OCI-LY7 (cell line): ENCODE data around the gene GSN. TPM values are rescaled to one million over a fixed set of nuclear protein-coding genes. Genes with fewer than 3 reads are reported as not detected.

Experiments
- BruUV-seq: library from RNA; stranded (reverse); fragments of 400-500 nt; replicated peaks from 2 replicates; lab custom pipeline; 2021; lab: Mats Ljungman, UMichigan
- CTCF ChIA-PET: fragments of 300-600 bp; sonication (Branson Sonifier 250); formaldehyde crosslinking; loops from one replicate; lab custom pipeline; 2022; ENCODE audit warnings: antibody characterized with exemption; ENCODE audit not compliant: unreplicated experiment; lab: Charles Lee
- POLR2A ChIA-PET: fragments of 300-600 bp; sonication (Branson Sonifier 250); formaldehyde crosslinking; loops from one replicate; lab custom pipeline; 2022; ENCODE audit warnings: antibody characterized with exemption; lab: Charles Lee
- DNase-seq: peaks from one replicate; pipeline ENCODE4 v3.0.0-alpha.2; 2015; ENCODE audit warnings: low spot score
- H2AFZ ChIP-seq: fragments of 200-600 bp; sonication (generic), shearing (Covaris generic); 2 replicates; pipeline ENCODE4 v1.6.1; 2014; ENCODE audit warnings: mild to moderate bottlenecking, antibody characterized with exemption, low read length, moderate library complexity
- H3K27ac ChIP-seq: fragments of 200-600 bp; sonication (generic); 2 replicates; pipeline ENCODE4 v1.5.1; 2014; ENCODE audit warnings: mixed run types, low read depth, mild to moderate bottlenecking, moderate library complexity, low read length, inconsistent platforms; ENCODE audit not compliant: poor library complexity, severe bottlenecking
- H3K36me3 ChIP-seq: fragments of 200-600 bp; sonication (generic); 2 replicates; pipeline ENCODE4 v1.6.1; 2014; ENCODE audit warnings: mild to moderate bottlenecking, antibody characterized with exemption, low read length, moderate library complexity, mixed read lengths; ENCODE audit not compliant: insufficient read depth
- H3K4me1 ChIP-seq: fragments of 200-600 bp; sonication (generic); 2 replicates; pipeline ENCODE4 v1.5.1; 2014; ENCODE audit warnings: mild to moderate bottlenecking, low read length; ENCODE audit not compliant: insufficient read depth, poor library complexity, severe bottlenecking
- H3K4me2 ChIP-seq: fragments of 200-600 bp; sonication (generic); 2 replicates; pipeline ENCODE4 v1.6.1; 2014; ENCODE audit warnings: mild to moderate bottlenecking, low read length
- H3K4me3 ChIP-seq: fragments of 200-600 bp; sonication (generic); 2 replicates; pipeline ENCODE4 v1.5.1; 2014; ENCODE audit warnings: mild to moderate bottlenecking, low read depth, low read length; ENCODE audit not compliant: poor library complexity, severe bottlenecking
- H3K79me2 ChIP-seq: fragments of 200-600 bp; sonication (generic); 2 replicates; pipeline ENCODE4 v1.6.1; 2016; ENCODE audit warnings: low read depth, mild to moderate bottlenecking, low read length, moderate library complexity, mixed read lengths; ENCODE audit not compliant: insufficient read depth
- H3K9me2 ChIP-seq: fragments of 200-600 bp; sonication (generic); 2 replicates; pipeline ENCODE4 v1.6.1; 2016; ENCODE audit warnings: mild to moderate bottlenecking, low read length, mixed read lengths; ENCODE audit not compliant: insufficient read depth
- H3K9me3 ChIP-seq: fragments of 200-600 bp; sonication (generic); 2 replicates; pipeline ENCODE4 v1.6.1; 2014; ENCODE audit warnings: mild to moderate bottlenecking, mixed run types, low read length, mixed read lengths
- H4K20me1 ChIP-seq: fragments of 200-600 bp; sonication (generic); 2 replicates; pipeline ENCODE4 v1.6.1; 2014; ENCODE audit warnings: mild to moderate bottlenecking, antibody characterized with exemption, low read length, moderate library complexity, mixed read lengths; ENCODE audit not compliant: insufficient read depth
- EZH2phosphoT487 ChIP-seq: fragments of 200-600 bp; sonication (generic); IDR thresholded peaks from 2 replicates; pipeline ENCODE4 v1.6.1; 2018; ENCODE audit warnings: low read depth, borderline replicate concordance, mild to moderate bottlenecking, mixed run types, antibody characterized with exemption, low read length, moderate library complexity, mixed read lengths
- intact Hi-C: fragments of 100-400 bp; cut with micrococcal nuclease; formaldehyde crosslinking; loops from one replicate; pipeline ENCODE4 v1.10.0; 2022; ENCODE audit not compliant: unreplicated experiment
- total RNA-seq, 2 experiments: library from RNA; depleted of rRNA in 1 of 2; stranded (reverse); fragments of >200 nt in 1 of 2; shearing (Covaris generic) in 1 of 2; gene quantifications; 2 replicates each; pipeline ENCODE4 v1.2.3, GENCODE V29; 2014 to 2022
- TF ChIP-seq, protein P1 (sequence below): fragments of 200-600 bp; sonication (generic); conservative IDR thresholded peaks from 2 replicates; pipeline ENCODE4 v1.5.1; 2014; ENCODE audit warnings: mild to moderate bottlenecking, antibody characterized with exemption, low read length, moderate library complexity, mixed read lengths

GSN gene
- total RNA-seq, 2 experiments from 2014 or later, result 13.4 to 16.3 TPM

DNA sequence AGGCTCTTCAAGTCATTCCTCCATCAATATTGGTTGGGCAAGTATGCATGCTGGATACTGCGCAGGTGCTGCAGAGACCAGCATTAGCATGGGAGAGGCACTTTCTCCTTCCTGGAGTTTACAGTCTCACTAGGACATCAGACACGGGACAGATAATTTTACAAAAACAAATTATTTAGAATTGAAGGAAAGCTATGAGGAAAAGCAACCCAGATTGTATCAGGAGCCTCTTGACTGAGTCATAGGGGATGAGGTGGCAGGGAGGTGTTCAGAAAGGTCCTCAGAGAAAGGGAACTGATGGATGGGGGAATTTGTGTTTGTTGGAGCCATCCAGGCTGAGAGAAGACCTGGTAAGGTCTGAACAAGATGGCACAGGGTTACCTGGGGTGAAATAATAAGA is 41.8 kb upstream of the GSN start:
- Histone ChIP-seq H3K4me3 (no peak overlapping the region), H4K20me1 (no peaks in the 10 kb centered on the region), H2AFZ (no peak overlapping the region), H3K9me3 (no peaks in the 10 kb centered on the region), H3K9me2 (no peaks in the 10 kb centered on the region), H3K4me1 (no peaks in the 10 kb centered on the region), H3K27ac (no peak overlapping the region), H3K36me3 (peaks cover 3% of the 10 kb centered on the region; the same call in 1 of the 2 replicates), H3K79me2 (no peaks in the 10 kb centered on the region), H3K4me2 (no peak overlapping the region)
- ChIA-PET CTCF (no interaction called here), POLR2A (interaction anchor here (1.1 kb wide), 1 partner anchor 9 kb away, joined by 3 read pairs; no protein-coding TSS in a partner anchor)
- no TSS peak for BruUV-seq
- DNase-seq, result no peak
- TF ChIP-seq, protein P1, sequence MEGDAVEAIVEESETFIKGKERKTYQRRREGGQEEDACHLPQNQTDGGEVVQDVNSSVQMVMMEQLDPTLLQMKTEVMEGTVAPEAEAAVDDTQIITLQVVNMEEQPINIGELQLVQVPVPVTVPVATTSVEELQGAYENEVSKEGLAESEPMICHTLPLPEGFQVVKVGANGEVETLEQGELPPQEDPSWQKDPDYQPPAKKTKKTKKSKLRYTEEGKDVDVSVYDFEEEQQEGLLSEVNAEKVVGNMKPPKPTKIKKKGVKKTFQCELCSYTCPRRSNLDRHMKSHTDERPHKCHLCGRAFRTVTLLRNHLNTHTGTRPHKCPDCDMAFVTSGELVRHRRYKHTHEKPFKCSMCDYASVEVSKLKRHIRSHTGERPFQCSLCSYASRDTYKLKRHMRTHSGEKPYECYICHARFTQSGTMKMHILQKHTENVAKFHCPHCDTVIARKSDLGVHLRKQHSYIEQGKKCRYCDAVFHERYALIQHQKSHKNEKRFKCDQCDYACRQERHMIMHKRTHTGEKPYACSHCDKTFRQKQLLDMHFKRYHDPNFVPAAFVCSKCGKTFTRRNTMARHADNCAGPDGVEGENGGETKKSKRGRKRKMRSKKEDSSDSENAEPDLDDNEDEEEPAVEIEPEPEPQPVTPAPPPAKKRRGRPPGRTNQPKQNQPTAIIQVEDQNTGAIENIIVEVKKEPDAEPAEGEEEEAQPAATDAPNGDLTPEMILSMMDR, result no peak
- TF ChIP-seq EZH2phosphoT487, result no peak
- intact Hi-C loops, result no loop called here

DNA sequence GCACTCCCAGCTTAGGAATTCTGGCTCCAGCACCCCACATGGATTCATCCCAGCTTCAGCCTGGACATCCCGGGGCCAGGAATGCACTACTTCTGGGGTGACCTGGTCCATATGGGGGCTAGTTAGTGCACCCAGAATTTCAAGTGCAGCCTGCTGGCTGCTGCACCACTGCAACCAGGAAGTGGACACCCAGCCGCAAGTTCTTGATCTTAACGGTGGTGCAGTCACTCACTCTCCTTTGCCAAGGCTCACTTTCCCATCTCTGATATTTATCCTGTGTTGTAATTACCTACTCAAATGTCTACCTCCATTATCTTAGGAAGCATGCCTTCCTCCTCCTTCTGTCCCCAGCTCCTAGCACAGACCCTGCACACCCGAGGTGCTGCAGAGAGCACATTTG is 40.1 kb upstream of the GSN start:
- Histone ChIP-seq H3K4me2 (no peak overlapping the region), H3K9me3 (no peaks in the 10 kb centered on the region), H3K27ac (no peak overlapping the region), H4K20me1 (no peaks in the 10 kb centered on the region), H3K4me1 (no peaks in the 10 kb centered on the region), H2AFZ (no peak overlapping the region), H3K9me2 (no peaks in the 10 kb centered on the region), H3K4me3 (no peak overlapping the region), H3K79me2 (no peaks in the 10 kb centered on the region), H3K36me3 (peaks cover 10% of the 10 kb centered on the region; the same call in 1 of the 2 replicates)
- no TSS peak for BruUV-seq
- intact Hi-C loops, result no loop called here
- ChIA-PET CTCF (no interaction called here), POLR2A (interaction anchor here (1.0 kb wide), 1 partner anchor 12 kb away, joined by 6 read pairs; no protein-coding TSS in a partner anchor)
- no peak for DNase-seq
- TF ChIP-seq, protein P1, result no peak
- TF ChIP-seq EZH2phosphoT487, result no peak

DNA sequence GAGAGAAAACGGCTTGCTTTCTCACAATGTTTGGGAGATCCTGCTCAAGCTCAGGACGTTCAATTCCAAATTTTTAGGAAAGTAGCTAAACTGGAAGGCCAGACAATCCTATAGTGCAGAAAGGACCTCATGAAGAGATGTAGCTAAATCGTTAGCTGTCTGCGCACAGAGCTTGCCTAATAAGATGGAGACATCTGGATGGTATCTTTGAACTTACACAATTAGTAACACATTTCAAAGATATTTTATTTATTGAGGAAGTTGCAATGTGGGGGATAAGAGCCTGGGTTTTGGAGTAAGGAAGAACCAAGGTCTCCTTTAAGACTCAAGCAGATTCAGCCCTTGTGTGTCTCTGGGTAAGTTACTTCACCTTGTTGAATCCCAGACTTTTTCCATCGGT is 37.7 kb upstream of the GSN start:
- BruUV-seq, result no TSS peak
- H3K36me3 ChIP-seq, result peaks cover 10% of the 10 kb centered on the region; the same call in 1 of the 2 replicates
- TF ChIP-seq EZH2phosphoT487, result no peak
- TF ChIP-seq, protein P1, result no peak
- H3K79me2 ChIP-seq, result no peaks in the 10 kb centered on the region
- DNase-seq, result no peak
- no peak overlapping the region for H3K4me2 ChIP-seq
- H3K27ac ChIP-seq, result no peak overlapping the region
- no peak overlapping the region for H2AFZ ChIP-seq
- intact Hi-C loops, result no loop called here
- no peaks in the 10 kb centered on the region for H3K9me3 ChIP-seq
- H3K4me1 ChIP-seq, result no peaks in the 10 kb centered on the region
- no peak overlapping the region for H3K4me3 ChIP-seq
- no peaks in the 10 kb centered on the region for H4K20me1 ChIP-seq
- POLR2A ChIA-PET, result interaction anchor here (0.5 kb wide), 1 partner anchor 178 kb away, joined by 5 read pairs; no protein-coding TSS in a partner anchor
- CTCF ChIA-PET, result no interaction called here
- no peaks in the 10 kb centered on the region for H3K9me2 ChIP-seq
